ENCODE results near the gene MED1.

DNA sequence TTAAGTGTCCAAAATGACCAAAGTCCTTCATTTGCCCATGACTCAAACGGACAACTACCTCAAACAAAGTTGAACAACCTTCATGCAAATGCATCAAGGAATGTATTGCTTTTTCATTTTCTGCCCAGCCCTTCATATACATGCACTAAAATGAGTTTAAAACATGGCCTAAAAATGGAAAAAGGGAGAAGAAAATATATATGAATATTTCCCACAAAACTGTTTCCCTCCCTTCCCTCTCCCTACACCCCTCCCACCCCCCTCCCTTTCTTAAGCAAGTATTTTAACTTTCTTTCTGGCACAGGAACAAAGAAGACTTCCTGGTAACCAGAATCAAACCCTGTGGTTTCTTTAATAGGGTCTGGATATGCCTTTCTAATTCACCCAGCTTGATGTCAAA is 44.1 kb downstream of the MED1 start:
- no peak for TF ChIP-seq POLR2A (IDR thresholded peaks at IDR 0.05; ENCODE audit: low read length)
- TF ChIP-seq GATA1 (IDR thresholded peaks at IDR 0.05; ENCODE audit: low read depth, low read length), result no peak

Measured in erythroblast (primary cell).